Frontal cortex (tissue), 4 donors: Measurements from ENCODE around the gene MYEOV. TPM values are rescaled to one million over a fixed set of nuclear protein-coding genes. Genes with fewer than 3 reads are reported as not detected.

ENCODE experiments used
- DNase-seq, 2 donors: peaks; one replicate each; pipeline ENCODE4 v3.0.0; 2012; ENCODE audit warnings: low spot score in 2 of 2
- FAIRE-seq: peaks from 2 replicates; lab custom pipeline; 2012; peaks lifted over from hg19 to GRCh38; lab: Jason Lieb, UNC
- total RNA-seq: library from RNA; depleted of rRNA; stranded (reverse); fragments of >200 nt; gene quantifications from one replicate; pipeline ENCODE4 v1.2.3, GENCODE V29; 2014
- donor health status: control.
- donor health status: control.
- donor health status: control.

MYEOV gene
- total RNA-seq, 1 donor from 2014 or later = not detected

DNA sequence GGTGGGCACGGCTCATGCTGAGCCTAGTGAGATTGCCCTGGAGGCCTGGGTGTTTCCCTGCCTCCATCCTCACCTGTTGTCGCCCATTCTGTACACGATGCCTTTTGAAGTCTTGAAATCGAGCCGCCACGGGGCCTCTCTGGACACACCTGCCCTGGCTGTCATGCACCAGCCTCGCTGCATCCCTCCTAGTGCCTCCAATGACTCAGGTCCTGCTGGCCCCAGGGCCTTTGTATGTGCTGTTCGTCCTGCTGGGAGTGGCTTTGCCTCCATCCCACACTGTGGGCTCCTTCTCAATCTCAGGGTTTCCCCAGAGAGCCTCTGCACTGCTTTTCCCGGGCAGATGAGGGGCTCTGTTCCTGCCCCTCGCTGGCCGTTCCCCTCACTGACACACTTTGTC, 8.9 kb upstream of the MYEOV start:
- DNase-seq (no peak), FAIRE-seq (no peak)

DNA sequence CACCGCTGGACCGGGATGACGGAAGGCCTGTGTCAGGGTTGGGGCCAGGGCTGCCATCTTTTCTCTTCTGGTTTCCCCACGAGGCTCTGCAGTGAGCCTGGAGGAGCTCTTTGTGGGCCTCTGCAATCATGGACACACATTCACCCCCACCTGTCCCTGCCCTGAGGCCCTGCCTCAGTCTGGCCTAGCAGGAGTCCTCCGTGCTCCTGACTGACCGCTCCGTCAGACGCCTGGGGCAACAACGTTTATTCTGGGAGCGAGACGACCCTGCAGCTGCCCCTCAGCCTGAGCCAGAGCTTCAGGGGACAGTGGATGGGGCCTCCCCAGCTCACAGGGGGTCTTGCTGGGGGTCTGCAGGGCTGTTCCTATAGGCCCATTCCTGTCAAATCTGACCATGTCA, 8.2 kb upstream of the MYEOV start:
- FAIRE-seq (no peak), DNase-seq (no peak)

DNA sequence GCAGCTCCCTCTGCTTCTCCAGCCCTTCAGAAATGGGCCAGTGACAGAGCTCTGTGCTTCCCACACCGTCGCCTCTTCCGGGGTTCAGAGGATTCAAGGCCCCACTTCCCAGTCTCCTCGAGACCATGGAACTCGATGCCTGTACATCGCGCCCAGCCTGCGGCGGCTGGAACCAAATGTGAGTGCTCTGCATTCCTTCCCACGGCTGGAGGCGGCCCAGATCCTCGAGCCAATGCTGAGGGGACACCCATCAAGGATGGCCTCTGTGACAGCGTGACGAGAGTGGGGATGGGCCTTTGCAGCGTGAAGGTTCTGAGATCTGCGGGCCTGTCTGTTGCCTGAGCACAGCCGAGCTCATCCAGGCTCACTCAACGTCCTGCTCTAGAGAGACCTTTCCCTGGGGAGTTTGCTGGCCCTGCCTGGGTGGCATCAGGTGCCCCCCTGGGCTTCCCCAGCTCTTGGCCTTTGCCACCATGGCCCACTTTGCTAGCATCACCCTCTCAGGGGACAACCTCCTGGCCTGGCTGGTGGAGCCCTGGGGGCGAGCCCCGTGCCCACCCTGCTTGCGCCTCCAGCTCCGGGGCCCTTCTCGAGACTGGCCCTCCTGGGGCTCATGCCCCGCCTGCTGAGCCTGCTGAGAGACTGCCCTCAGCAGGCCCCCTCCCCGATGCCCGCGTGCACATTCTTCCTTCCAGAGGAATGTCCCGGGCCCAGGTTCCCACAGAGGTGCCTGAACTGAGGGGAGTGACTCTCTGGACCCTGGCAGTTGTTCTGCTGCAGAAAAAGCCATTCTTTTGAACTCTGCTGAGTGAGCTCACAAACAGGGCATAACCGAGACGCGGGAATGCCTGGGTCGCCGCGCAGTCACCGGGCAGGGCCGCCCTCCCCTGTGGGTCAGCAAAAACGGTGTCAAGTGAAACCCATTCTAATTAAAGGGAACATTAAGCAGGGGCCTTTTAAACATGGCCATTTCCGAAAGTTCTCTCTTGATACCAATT, 7.3 kb upstream of the MYEOV start:
- DNase-seq = no peak
- no peak for FAIRE-seq

DNA sequence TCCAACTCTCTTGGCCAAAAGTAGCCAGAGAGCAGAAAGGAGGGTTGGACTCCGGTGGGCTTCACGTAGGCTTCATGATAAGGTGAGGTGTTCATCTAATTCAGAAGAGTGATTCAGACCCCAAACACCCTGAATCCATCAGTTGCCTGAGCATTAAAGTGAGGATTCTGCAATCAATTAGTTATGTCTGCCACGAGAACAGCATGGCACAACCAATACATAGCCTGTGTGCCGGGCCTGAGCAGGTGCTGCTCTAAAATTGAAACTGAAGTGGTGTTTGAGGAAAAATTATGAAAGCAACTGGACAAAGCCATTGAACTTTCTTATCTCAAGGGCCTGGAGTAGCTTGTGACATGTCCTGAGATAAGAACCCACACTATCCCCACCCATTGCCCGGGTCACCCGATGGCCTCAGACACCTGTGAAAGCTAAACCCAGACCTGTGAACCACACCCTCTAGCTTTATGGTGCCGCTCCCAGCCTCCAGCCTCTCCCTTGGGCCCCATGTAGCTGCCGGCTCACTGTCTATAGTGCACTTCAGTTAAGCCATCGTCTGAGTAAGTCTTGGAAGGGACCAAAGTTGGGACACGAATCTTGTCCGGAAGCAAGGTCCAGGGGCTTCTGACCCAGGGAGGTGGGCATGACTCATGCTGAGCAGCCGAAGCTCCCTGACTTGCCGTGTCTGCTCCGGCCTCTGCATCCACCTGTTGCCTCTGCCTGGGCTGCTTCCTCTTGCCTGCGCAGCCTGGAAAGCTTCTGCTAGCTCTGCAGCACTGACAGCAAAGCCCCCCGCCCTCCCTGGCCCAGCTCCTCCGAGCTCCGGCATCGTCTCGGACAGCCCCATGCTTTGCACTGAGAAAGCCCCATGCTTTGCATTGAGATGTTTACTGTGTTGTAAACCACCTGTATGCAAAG, 5.7 kb upstream of the MYEOV start:
- FAIRE-seq (no peak), DNase-seq (no peak)

DNA sequence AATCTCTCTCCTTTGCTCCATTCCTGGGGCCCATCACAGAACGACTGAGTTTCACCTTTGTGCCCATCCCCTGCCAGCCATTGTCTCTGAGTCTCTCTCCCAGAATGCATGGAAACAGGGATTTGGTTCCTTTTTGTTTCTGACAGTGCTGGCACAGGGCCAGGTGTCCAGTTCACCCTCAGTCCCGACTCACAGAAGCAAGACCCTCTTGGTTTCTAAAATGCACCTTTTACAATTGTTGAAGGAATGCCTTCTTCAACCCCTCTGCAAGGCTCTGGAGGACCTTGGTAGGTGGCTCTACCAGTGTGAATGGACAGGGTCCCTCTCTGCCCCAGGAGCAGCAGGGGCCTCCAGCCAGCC, 5.1 kb upstream of the MYEOV start:
- DNase-seq (no peak), FAIRE-seq (no peak)

DNA sequence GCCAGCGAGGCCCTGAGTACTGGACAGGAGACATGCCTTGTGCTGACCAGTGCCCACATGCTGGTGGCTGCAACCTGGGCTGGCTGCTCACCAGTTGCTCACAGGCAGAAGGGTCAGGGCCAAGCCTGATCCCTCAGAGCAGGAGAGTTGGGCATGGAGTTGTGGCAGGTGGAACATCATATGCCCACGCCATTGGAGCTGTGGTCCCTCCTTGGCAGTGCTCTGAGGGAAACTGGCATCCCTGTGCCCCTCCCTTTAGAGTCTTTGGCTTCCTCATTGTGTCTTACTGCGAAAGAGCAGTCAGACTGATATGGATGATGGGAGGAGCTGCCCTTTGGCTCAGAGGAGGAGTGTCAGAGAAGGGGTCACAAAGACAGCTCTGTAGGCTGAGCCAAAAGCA, 3.1 kb upstream of the MYEOV start:
- FAIRE-seq = no peak
- DNase-seq = no peak

DNA sequence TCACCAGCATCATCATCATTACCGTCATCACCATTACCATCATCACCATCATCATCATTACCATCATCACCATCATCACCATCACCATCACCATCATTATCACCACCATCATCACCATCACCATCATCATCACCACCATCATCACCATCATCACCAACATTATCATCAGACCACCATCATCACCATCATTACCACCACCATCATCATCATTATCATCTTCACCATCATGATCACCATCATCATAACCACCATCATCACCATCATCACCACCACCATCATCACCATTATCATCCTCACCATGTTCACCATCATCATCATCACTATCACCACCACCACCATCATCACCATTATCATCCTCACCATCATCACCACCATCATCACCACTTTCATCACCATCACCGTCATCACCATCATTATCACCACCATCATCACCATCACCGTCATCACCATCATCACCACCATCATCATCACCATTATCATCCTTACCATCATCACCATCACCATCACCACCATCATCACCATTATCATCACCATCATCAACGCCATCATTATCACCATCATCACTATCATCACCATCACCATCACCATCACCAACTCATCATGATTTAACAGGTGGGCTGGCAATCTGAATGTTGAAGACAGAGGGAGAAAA, 2.4 kb upstream of the MYEOV start:
- DNase-seq (no peak), FAIRE-seq (no peak)

DNA sequence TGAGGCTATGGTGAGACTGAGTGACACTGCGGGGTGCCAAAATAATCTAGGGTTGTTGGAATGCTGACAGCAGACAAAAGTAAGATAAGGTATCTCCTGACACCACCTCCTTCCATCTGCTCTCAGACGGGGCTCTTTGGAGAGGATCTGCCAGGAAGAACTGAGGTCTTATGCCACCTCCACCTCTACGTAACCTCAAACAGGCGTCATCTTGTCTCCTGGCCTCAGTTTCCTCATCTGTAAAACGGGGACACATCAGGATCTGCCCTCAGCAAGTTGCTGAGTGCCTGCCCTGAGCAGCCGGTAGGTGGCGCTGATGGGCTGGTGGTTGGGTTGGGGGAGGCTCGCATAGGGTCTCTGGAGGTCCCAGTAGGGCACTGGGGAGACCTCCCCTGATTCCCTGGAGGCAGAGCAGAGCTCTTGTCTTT, 1.7 kb upstream of the MYEOV start:
- DNase-seq = no peak
- FAIRE-seq = no peak

DNA sequence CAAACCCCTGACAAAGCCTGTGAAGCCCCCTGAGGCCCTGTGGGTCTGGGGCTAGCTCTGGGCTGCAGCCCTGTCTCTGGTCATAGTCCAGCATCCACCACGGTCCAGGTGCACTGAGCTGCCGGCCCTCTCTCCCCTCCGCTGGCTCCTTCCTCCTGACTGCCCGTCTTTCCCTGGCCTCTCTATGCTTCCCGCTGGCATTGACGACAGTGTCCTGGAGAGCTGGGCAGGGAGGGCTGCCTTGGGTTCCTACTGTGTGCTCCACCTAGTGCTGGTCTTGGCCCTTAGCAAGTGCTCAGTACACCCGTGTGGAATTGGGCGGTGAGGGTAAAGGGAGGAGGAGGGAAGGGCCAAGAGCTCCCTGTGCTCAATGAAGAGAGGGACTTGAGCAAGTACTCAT, 868 bp upstream of the MYEOV start:
- DNase-seq (no peak), FAIRE-seq (no peak)

DNA sequence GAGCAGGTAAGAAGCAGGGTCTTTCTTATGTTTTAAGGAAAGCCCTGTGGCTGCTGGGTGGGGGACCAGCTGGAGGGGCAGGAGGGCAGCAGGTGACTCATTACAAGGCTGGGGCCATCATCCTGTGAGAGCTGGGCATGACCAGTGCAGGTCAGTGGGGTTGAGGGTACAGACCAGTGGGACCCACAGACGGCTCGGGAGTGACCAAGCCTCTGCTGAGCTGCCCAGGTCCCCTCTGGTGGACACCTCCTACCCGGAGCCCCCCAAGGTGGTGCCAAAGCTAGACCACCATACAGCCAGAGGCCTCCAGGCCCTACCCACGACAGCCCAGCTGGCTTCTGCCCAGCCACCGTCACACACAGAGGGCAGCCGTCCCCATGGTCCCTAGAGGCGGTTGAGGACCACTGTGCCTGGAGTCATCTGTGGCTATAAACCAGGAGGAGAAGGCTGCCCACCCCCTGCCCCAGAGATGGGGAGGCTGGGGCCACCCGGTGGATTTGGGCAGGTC, 670 bp downstream of the MYEOV start:
- FAIRE-seq = no peak
- no peak for DNase-seq

DNA sequence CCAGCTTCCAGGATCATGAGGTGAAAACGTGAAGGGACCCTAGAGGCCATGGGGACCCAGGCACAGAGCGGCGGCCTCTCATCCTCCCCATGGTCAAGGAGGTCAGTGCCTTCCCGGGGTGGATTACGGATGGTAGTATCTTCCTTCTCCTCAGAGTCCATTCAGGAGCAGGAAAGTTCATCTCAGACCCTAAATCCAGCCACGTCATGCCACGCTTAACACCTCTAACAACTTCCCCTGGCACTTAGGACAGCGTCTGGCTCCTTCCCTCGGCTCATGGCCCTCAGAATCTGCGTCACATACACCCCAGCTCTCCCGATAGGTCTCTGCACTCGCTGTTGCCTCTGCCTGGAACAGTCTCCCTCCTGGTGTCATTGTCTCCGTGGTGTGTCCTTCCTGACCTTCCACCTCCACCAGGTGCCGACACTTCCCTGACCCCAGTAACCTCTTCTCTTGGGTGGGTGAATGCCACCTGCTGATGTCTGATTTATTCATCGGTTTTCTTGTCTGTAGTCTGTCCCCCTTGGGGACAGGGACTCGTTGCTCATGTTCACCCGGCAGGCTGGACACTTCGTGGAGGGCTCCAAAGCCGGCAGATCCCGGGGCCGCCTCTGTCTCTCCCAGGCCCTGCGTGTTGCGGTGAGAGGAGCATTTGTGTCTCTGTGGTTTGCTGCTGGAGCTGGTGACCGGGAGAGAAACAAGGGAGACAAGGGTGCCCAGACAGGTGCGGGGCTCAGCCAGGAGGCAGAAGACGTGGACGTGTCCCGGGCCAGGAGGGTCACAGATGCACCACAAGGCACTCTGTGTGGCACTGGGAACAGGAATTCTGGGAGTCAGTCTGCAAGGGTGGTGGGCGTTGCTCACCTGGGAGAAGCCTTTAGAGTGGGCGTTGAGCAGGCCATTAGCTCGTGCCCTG, 1.4 kb downstream of the MYEOV start:
- DNase-seq = no peak
- no peak for FAIRE-seq

DNA sequence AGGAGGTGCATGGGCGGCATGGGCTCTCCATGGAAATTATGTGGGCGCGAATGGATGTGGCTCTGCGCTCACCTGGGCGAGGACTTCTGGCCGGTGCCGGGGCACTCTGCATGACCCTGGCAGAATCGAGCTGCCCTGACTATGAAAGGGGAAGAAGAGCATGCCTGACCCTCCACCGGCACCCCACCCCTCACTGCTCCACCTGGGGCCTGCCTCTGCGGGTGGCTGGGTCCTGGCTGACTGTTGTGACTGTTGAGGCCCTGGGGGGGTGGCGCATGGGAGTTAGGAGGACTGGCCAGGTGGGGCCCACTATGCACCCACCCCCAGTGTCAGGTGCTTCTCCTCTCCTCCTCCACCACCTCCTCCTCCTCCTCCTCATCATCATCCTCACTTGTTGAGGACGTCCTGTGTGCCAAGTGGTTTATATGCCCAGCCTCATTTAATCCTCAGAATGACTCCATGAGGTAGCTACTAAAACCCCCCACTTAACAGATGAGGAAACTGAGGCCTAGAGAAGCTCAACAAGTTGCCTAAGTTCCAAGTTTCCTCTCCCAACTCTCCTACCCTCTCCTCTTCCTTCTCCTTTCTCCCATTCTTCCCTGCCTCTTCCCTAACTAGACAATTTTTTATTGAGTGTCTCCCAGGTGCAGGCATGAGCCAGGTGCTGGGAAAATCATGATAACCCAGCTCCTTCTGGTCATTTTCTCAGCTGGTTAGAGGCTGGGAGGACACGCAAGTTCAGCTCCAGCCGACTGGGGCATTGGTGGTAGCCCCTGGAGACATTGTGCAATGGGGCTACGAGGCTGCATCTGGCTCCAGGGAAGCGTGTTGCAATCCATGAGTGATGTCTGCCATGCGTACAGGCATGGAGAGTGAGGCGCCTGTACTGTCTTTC, 2.3 kb downstream of the MYEOV start:
- DNase-seq (no peak), FAIRE-seq (no peak)

DNA sequence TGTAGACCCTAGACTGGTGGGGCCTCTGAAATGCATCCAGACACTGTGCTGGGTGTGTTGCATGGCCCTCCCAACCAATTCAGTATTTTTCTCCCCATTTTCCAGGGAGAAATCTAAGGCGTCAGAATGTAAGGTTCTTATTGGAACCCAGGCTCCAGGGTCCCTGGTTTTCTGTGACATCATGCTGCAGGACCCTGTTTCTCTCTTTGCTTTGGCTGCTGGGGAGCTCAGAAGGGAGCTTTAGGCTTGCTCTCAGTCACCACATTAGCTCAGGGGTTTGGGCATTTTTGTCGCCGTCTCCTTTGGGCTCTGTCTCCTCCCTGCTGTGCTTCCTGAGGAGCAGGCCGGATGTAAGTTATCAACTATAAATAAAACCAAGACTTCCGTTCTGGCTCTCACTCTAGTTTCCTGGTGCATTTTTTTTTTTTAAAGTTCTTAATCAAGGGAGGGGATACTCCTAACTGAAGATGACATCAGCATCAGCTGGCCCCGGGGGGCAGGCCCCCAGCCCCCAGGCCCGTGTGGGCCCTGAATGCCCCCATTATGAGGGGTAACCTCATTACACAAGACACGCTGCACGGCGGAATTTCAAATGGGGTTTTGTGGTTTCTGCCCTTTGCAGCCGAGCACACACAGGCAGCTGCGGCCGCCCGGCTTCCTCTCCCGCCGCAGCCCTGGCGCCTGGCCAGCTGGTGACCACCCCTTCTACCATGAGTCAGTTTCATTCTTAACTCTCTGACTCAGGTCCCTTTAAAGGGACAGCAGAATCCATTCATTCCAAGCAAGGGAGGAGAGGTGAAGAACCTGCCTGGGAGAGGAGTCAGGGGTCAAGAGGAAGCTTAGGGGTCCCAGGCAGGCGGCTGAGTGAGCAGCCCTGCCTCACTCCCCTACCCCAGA, 3.2 kb downstream of the MYEOV start:
- FAIRE-seq (no peak), DNase-seq (peak; percentile 36 to 79)

DNA sequence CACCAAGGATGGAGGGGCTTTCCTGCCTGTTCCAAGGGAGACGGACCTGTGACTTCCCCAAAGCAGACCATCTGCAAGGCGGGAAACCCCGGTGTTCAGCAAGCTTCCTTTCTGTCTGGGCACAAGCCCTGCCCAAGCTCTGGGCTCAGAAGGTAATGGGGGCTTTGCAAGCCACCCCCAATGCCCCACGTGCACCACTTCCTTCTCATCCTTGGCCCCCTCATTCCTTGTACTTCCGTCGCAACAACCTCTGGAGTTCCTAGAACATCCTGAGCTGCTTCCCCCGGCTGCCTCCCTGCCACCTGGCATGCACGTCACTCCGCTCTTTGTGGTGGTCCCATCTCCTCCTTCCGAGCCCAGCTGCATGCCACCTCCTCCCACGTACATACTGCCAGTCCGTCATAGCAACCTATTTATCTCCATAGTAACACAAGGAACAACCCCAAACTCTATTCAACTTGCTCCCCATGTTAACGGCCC, 3.9 kb downstream of the MYEOV start:
- FAIRE-seq (no peak), DNase-seq (no peak)

DNA sequence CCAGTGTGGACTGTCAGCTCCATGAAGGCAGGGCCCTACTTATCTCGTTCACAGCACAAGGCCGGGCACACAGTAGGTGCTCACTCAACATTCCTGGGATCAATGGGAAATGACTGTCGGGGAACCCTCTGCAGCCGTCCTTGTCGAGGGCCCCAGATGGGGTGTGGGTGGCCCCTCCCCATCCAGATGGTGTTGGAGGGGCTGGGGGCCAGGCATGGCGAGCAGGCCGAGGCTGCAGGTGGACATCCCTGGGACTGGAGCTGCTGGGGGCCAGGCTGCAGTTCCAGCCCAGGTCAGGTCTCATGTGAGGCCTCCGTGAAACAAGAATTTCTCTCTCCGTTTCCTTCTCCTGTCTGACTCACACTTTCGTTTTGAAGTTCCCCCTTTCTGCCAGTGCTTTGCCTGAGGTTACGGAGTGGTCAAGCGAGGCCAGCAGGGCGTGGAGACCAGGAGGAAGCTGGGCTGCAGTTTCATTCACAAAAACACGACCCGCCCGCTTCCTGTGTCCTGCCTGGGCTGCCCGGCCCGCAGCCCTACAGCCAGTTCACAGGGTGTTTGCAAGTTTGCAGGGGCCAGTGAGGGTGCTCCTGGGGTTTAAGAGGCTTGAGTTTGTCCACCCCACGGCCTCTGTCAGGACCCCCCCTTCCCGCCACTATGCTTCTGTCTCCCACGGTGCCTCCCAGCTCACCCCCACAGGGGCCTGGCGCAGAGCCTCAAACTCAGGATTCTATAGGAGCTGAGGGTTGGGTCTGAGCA, 4.5 kb downstream of the MYEOV start:
- DNase-seq (peak in 1 of 2 donors; percentile 59), FAIRE-seq (no peak)

DNA sequence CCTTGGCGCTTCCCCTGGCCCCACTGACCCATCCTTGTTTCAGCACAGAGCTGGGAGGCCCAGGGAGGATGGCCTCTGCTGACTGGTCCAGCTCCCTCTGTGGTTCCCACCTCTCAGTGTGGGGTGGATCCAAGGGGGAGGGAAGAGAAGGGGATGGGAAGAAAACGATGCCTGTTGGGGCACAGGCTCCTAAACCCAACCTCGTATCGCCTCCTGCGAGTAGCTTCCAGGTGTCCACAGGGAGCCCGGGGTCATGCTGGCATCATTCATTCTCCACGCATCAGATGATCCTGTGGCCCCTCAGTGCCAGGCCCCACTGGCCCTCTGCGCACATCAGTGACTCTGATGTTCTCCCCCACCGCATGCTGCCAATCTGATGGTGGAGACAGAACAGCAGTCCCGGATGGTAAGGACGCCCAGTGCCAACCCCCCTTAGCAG, 5.1 kb downstream of the MYEOV start:
- DNase-seq (no peak), FAIRE-seq (no peak)
